SK-N-SH (cell line): ENCODE data around the gene LSM14B.

Experiments used
- CTCF ChIP-seq: fragments of 200-600 bp; sonication (generic); IDR thresholded peaks from 2 replicates; pipeline ENCODE4 v1.6.1; 2017; ENCODE audit warnings: antibody characterized with exemption, mild to moderate bottlenecking, moderate library complexity
- ZBTB33 ChIP-seq: IDR thresholded peaks from 2 replicates; pipeline ENCODE4 v1.4.0; 2012; ENCODE audit warnings: low read depth, borderline replicate concordance

GRCh38 chr20:62080249-62080990 lies 41.9 kb upstream of the LSM14B start:
- TF ChIP-seq CTCF (no peak), ZBTB33 (no peak)
